GM12891 (cell line): Measurements from ENCODE around the gene GFPT1.

ENCODE experiments used
- POLR2A ChIP-seq: IDR thresholded peaks from 2 replicates; pipeline ENCODE4 v1.6.1; 2011; ENCODE audit warnings: low read depth, low read length, control low read depth
- POLR2AphosphoS5 ChIP-seq: IDR thresholded peaks from 2 replicates; pipeline ENCODE4 v1.6.1; 2011; ENCODE audit warnings: low read depth, low read length, control low read depth
- SPI1 ChIP-seq: IDR thresholded peaks from 2 replicates; pipeline ENCODE4 v1.6.1; 2011; ENCODE audit warnings: low read depth, low read length, control low read depth
- TAF1 ChIP-seq: IDR thresholded peaks from 2 replicates; pipeline ENCODE4 v1.6.1; 2011; ENCODE audit warnings: low read depth, low read length, control low read depth

- TF ChIP-seq TAF1, result no peak
- TF ChIP-seq POLR2A, result no peak
- TF ChIP-seq POLR2AphosphoS5, result no peak
- no peak for TF ChIP-seq SPI1
These were observed 79.4 kb downstream of the GFPT1 start for GRCh38 chr2:69307579-69308064.
